IPS-NIHi11 (cell line): ENCODE data around the gene PRPF18.

Source experiments
- DNase-seq: peaks from one replicate; pipeline ENCODE4 v3.0.0; 2012; ENCODE audit warnings: mixed read lengths, low spot score

The PRPF18 gene

GRCh38 chr10:13604357-13605040, 17.7 kb downstream of the PRPF18 start:
- no peak for DNase-seq

- peak; percentile 31 for DNase-seq
Observed at GRCh38 chr10:13608246-13608853, 21.6 kb downstream of the PRPF18 start.

- no peak for DNase-seq
Observed at GRCh38 chr10:13612654-13613373, 26.0 kb downstream of the PRPF18 start.

GRCh38 chr10:13613519-13613918, 26.8 kb downstream of the PRPF18 start:
- DNase-seq = no peak

- peak; percentile 22 for DNase-seq
Observed at GRCh38 chr10:13614530-13615332, 28.0 kb downstream of the PRPF18 start.

DNA sequence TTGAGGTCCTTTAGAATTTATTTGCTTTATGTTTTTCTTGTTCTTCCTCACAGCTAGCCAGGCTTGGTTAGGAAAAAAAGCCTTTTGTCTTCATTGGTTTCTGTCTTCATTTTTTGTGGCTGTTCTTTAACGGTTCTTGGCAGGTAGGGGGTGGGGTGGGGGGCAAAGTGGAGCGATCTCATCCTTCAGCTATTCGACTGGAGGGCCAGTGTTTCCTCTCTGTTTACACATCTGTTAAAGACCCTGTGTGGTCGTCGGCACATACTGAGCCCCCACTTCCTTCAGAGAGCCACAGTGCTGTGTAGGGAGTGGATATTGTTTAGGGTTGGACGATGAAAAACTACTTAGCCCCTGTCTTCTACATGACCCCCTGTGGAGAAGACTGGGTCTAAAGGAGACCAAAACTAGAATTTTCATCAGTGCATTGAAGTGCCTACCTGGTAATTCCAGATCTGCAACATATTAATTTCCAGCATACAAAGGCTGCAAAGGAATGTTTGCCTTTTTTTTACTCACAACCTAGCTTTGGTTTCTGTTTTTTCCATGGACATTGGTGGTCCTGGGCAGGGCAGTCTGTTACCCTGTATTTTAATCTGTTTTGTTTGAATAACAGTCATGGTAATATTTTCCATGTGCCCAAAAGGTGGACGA, 29.0 kb downstream of the PRPF18 start:
- peak; percentile 53 for DNase-seq

GRCh38 chr10:13617116-13617515, 30.4 kb downstream of the PRPF18 start:
- no peak for DNase-seq

GRCh38 chr10:13621931-13622330, 35.2 kb downstream of the PRPF18 start:
- DNase-seq = no peak

- DNase-seq = no peak
Observed at GRCh38 chr10:13624630-13625029, 37.9 kb downstream of the PRPF18 start.

DNA sequence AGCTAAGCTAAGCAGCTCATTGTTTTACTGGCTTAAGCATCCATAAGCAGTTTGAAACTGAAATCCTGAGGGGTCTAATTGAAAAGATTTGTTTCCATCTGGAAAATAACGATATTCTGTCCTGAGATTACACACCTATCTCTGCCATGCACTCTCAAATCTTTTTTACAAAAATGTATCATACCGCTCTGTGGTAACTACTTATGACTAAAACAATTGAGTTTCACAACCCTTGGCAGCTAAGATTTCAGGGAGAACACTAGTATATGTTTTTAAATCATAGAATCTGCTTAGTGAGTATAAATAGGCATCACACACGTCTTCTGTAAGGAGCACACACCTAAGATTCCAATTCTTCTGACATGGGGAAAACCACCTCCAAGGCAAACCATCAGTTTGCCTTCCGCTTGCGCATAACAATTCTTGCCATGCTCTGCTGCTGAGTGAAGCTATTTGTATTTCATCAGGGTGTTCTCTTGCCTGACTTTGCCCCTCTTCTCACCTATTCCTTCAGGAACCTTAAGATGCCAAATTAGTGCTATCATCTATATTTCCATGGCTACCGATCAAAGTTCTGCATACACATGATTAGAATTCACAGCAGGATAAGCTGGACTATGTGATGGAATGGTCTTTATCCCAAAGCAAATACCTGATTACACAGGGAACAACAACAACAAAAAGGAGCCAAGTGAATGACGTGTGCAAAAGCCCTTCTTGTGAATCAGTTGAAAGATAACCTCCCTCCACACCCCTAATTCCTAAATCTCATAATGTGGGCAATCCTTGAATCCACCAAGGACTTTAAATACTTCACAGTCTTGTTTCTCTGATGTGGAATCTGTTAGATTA, 40.9 kb downstream of the PRPF18 start:
- DNase-seq = no peak

GRCh38 chr10:13628661-13629060, 41.9 kb downstream of the PRPF18 start:
- no peak for DNase-seq

DNA sequence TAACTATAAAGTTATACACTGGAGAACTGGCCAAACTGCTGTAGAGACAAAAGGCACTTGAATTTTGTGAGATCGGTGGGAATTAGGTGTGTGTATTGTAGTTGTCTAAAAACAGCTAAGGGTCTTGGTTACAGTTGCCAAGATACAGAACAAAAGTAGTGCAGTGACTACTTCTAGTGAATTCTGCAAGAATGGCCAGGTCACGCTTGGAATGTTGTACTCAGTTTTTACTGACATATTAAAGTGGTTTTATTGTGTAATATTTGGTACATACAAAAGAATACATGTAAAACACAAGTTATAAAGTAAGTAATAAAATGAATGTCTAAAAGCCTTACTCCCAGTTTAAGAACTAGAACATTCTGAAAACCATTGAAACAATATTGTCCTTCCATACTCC, 42.4 kb downstream of the PRPF18 start:
- DNase-seq = no peak

DNA sequence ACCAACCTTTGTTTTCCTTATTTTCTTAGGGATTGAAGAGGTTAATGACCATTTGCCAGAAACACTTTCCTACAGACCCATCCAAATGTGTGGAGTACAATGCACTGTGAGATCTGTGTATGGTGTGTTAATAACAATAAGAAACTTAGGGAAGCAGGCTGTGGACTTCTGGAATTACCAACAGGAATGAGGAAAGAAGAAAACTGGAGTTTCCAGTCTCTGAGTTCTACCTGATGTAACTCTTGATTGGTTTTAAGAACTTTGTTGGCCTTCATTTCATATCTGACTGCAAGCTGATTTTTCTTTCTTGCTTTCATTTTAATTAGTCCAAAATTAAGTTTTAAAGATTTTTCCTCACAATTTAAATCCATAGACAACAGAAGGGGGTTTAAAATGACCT, 43.5 kb downstream of the PRPF18 start:
- DNase-seq = no peak

GRCh38 chr10:13631594-13631993, 44.8 kb downstream of the PRPF18 start:
- no peak for DNase-seq

DNA sequence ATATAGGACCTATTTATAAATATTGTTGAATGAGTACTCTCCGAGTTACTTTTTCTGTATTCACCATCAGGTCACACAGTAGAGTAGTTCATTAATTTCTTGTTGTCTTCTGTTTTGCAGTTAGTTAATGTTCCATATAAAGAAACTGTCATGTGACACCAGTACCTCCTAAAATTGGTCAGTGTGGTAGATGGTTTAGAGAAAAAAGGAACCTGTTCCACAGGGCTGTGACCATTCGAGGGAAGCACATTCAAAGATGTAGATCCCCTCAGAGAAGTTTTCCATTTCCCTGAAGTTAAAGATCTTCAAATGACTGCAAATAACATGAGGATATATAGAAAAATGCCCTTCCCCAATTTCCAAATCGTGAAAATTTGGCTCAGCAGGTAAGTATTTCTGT, 45.7 kb downstream of the PRPF18 start:
- DNase-seq = no peak

DNA sequence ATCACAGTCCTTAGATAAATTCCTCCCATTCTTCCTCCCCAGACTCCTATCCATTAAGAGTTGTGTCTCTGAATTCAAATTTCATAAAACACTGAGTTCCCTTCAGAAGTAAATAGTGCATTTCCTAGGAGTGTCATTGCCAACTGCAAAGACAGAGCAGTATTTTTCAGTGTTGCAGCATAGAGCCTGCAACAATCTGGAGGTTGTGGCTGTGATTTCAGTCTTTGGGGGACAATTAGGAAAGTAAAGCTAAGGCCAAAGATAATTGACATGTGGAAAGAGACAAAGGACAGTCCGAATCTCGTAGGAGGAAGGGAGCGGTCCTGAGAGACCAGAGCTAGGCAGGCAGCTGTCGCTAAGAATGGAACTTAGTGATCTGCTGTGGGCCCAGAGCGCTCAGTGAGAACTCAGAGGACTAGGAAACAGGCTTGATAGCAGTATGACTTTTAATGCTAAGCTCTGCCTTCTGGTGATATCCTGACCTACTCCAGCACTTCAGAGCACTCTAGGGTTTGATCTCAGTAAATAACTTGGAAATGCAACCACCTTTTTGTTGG, 46.2 kb downstream of the PRPF18 start:
- DNase-seq = no peak

DNA sequence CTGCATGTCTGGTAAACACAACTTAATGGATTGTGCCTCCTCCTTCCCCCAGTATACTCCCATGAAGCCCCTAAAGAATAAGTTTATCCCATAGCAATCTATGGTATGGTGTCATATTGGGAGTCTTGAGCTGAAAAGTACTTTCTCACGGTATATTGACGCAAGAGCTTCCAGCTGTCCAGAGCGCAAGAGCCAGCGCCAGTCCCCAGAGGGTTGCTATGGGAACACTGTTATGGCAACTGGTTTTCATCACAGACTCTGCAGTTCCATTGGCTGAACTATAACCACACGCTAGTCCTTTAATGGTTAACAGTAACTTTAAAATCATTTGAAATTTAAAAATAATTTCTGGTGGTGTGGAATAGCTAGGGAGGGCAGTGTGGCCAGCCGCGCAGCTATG, 46.9 kb downstream of the PRPF18 start:
- DNase-seq = no peak

GRCh38 chr10:13634207-13634606, 47.4 kb downstream of the PRPF18 start:
- no peak for DNase-seq

- DNase-seq = no peak
Observed at GRCh38 chr10:13636776-13637175, 50.0 kb downstream of the PRPF18 start.

GRCh38 chr10:13637303-13637856, 50.6 kb downstream of the PRPF18 start:
- DNase-seq = no peak
